Sigmoid colon (tissue), 4 donors: ENCODE data around the gene RBM18.

Experiments
- CTCF ChIP-seq, 4 experiments: fragments of 450-650 bp in 3 of 4; fragments of 200-600 bp in 1 of 4; IDR thresholded peaks; one replicate each; pipeline ENCODE4 v1.5.1; 2016 to 2019; ENCODE audit warnings: antibody characterized with exemption in 4 of 4, mild to moderate bottlenecking in 3 of 4, moderate library complexity in 2 of 4
- EP300 ChIP-seq, 4 donors: sonication (generic); formaldehyde crosslinking; IDR thresholded peaks; one replicate each; pipeline ENCODE4 v1.6.1; 2017; ENCODE audit warnings: antibody characterized with exemption in 4 of 4

- TF ChIP-seq CTCF (IDR thresholded peaks at IDR 0.05) (no peak), EP300 (IDR thresholded peaks at IDR 0.05) (no peak)
Observed at GRCh38 chr9:122228568-122229484, 35.8 kb downstream of the RBM18 start, which contains the start of gene LHX6.
